Erythroblast (primary cell): ENCODE results near the gene TMEM89.

Experiments used
- GATA1 ChIP-seq: IDR thresholded peaks from 2 replicates; pipeline ENCODE4 v1.6.1; 2011; ENCODE audit warnings: low read depth, mild to moderate bottlenecking, control low read depth, low read length, moderate library complexity
- POLR2A ChIP-seq: IDR thresholded peaks from 2 replicates; pipeline ENCODE4 v1.6.1; 2011; ENCODE audit warnings: mild to moderate bottlenecking, low read length

DNA sequence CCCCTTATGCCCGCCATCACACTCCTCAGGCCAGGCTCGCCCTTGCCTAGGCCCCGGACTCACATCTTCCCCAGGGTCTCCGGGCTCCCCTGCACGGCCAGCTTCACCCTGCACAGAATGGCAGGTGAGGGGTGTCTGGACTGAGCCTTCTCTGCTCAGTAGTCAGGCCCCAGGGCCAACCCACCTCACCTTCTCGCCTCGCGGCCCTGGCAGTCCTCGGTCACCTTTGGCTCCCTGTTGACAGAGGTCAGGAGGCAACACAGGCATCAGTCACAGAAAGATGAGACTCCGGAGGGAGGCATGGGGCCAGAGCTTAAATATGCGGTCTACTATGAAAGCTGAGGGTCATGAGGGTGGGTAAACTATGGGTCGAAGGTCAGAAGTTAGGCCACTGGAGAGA, 49.6 kb downstream of the TMEM89 start:
- no peak for TF ChIP-seq POLR2A
- TF ChIP-seq GATA1, result no peak
